GM13977 (cell line): Measurements from ENCODE around the gene FXYD3.

Source experiments
- DNase-seq: peaks from one replicate; pipeline ENCODE4 v3.0.0; 2012; ENCODE audit warnings: low spot score
- CTCF ChIP-seq: IDR thresholded peaks from 2 replicates; pipeline ENCODE4 v1.5.1; 2012; ENCODE audit warnings: mild to moderate bottlenecking, control low read depth; ENCODE audit not compliant: insufficient read depth; ENCODE audit errors: extremely low read depth, missing control alignments
- in situ Hi-C: fragments of 300-500 bp; cut with MboI; formaldehyde crosslinking; loops from one replicate; pipeline ENCODE4 v1.12.0; 2022; ENCODE audit warnings: low sequenced_read_pairs, low pct_unique_long_range_greater_than_20kb, mixed read lengths, inconsistent platforms; ENCODE audit not compliant: unreplicated experiment

FXYD3 gene

GRCh38 chr19:35153701-35154524 lies 38.3 kb downstream of the FXYD3 start:
- peak; percentile 63 for TF ChIP-seq CTCF
- DNase-seq: peak; percentile 79
- in situ Hi-C loops: no loop called here

GRCh38 chr19:35154525-35155406 lies 39.1 kb downstream of the FXYD3 start, which contains the start of gene FXYD5:
TSS of gene FXYD5 (plus strand) at chr19:35154735. CDS start at chr19:35155551, 816 bp downstream.
- no peak for TF ChIP-seq CTCF
- peak; percentile 78 for DNase-seq
- in situ Hi-C loops: no loop called here

- TF ChIP-seq CTCF: no peak
- in situ Hi-C loops: no loop called here
- no peak for DNase-seq
Observed at GRCh38 chr19:35155441-35155840, 39.8 kb downstream of the FXYD3 start.

- no peak for TF ChIP-seq CTCF
- in situ Hi-C loops: no loop called here
- no peak for DNase-seq
Observed at GRCh38 chr19:35155981-35156672, 40.5 kb downstream of the FXYD3 start.

- DNase-seq: no peak
Observed at GRCh38 chr19:35156673-35157014, 41.0 kb downstream of the FXYD3 start.

More at GRCh38 chr19:35156673-35157014, 41.0 kb downstream of the FXYD3 start:
- in situ Hi-C loops: no loop called here
- no peak for TF ChIP-seq CTCF
